Heart left ventricle (tissue), 16 donors: ENCODE data around the gene LZTS2. TPM values are rescaled to one million over a fixed set of nuclear protein-coding genes. Genes with fewer than 3 reads are reported as not detected.
A peak's percentile ranks its signal among the peaks of the same experiment; 100 is the strongest.

Experiments
- ATAC-seq, 4 donors: fragments of 200-7000 bp; cut with Tn5 transposase; one replicate each; pipeline ENCODE4 v1.9.1; 2020 to 2022; ENCODE audit warnings: moderate library complexity in 4 of 4, mild to moderate bottlenecking in 3 of 4, moderate number of reproducible peaks in 1 of 4
- DNase-seq, 5 donors: peaks; one replicate each; pipeline ENCODE4 v3.0.0-alpha.2; 2020
- H3K27ac ChIP-seq, 12 donors: fragments of 200-600 bp; sonication (generic) in 4 of 12; one replicate each; pipeline versions ENCODE4 v1.5.0 to v1.8.0; 2016 to 2022; ENCODE audit warnings: mild to moderate bottlenecking in 2 of 12
- H3K27me3 ChIP-seq, 9 donors: fragments of 200-600 bp; sonication (generic) in 2 of 9; one replicate each; pipeline versions ENCODE4 v1.5.1 to v1.8.0; 2016 to 2022; ENCODE audit warnings: mild to moderate bottlenecking in 3 of 9
- H3K36me3 ChIP-seq, 9 donors: fragments of 200-600 bp; sonication (generic) in 2 of 9; one replicate each; pipeline versions ENCODE4 v1.5.0 to v1.8.0; 2018 to 2022; ENCODE audit warnings: mild to moderate bottlenecking in 2 of 9
- H3K4me1 ChIP-seq, 12 donors: fragments of 200-600 bp; sonication (generic) in 4 of 12; one replicate each; pipeline versions ENCODE4 v1.5.0 to v1.8.0; 2016 to 2022; ENCODE audit warnings: mild to moderate bottlenecking in 3 of 12
- H3K4me3 ChIP-seq, 12 donors: fragments of 200-600 bp; sonication (generic) in 4 of 12; one replicate each; pipeline versions ENCODE4 v1.5.0 to v1.8.0; 2017 to 2022; ENCODE audit warnings: mild to moderate bottlenecking in 9 of 12, moderate library complexity in 4 of 12
- H3K9me3 ChIP-seq, 12 donors: fragments of 200-600 bp; sonication (generic) in 4 of 12; one replicate each; pipeline versions ENCODE4 v1.5.0 to v1.8.0; 2016 to 2022; ENCODE audit warnings: mild to moderate bottlenecking in 1 of 12
- CTCF ChIP-seq, 12 donors: fragments of 200-600 bp; sonication (generic) in 4 of 12; IDR thresholded peaks; one replicate each; pipeline versions ENCODE4 v1.5.0 to v1.8.0; 2018 to 2022; ENCODE audit warnings: antibody characterized with exemption in 12 of 12, mild to moderate bottlenecking in 5 of 12
- POLR2A ChIP-seq, 2 donors: fragments of 450-650 bp; IDR thresholded peaks; one replicate each; pipeline ENCODE4 v1.6.1; 2017; ENCODE audit warnings: antibody characterized with exemption in 2 of 2, mild to moderate bottlenecking in 2 of 2, moderate library complexity in 2 of 2
- WGBS, 4 donors: extraction: QIAGEN DNeasy Blood & Tissue Kit in 2 of 4; methylation state at CpG; one replicate each; pipeline versions ENCODE4 v1.1.5 to v1.1.7; 2013 to 2018; 5-methylcytosine and 5-hydroxymethylcytosine counted together
- intact Hi-C, 10 donors: fragments of 100-400 bp; cut with DNase I; formaldehyde crosslinking; loops; one replicate each; pipeline versions ENCODE4 v1.11.1 to v1.14.2; 2022
- polyA plus RNA-seq, 2 donors: library from polyadenylated mRNA; stranded (reverse); fragments of 200-250 nt; gene quantifications; one replicate each; pipeline ENCODE4 v1.2.3, GENCODE V29; 2013
- total RNA-seq, 9 donors: library from RNA; depleted of rRNA in 2 of 9; stranded (reverse); fragments of >200 nt in 2 of 9; fragmentation: NEBNext Ultra II Directional in 3 of 9; extraction: Animal tissue kit (Norgen Biotek cat#: 25700) in 3 of 9; gene quantifications; one replicate each; pipeline versions ENCODE4 v1.1.0 to v1.2.4, GENCODE V29; 2016 to 2023
- donor health status: ischemic (EF 13 %, LVEDD 7.1; RV severe dilation, severe dysfunction).
- donor health status: healthy with polysubstance abuse.
- donor health status: DM: no; HTN: yes; CAD: no.
- donor health status: DM: no; HTN: no; CAD: no.
- donor health status: ischemic (EF 25% LVEDD 6.9; RV normal size, moderate dysfunction).
- donor health status: ischemic (EF 25% LVEDD 5.7; RV mildly dilated, moderate dysfunction).
- donor health status: healthy.
- donor health status: DM: yes; HTN: yes; CAD: no.
- donor health status: ischemic (EF 35%, LVEDD 5.7; RV mildly dilated, moderate dysfunction).
- donor health status: nonischemic (EF 11% LVEDD 7.7; RV severe dilation, severe dysfunction).
- donor health status: DM: yes; HTN: yes; CAD: no.
- donor health status: PGD.
- donor health status: ischemic (EF 29% LVEDD 5.4; RV normal size, mild dysfunction).
- donor health status: nonischemic (EF 23%, LVEDD 6.1; RV moderate dilation, normal function).

The LZTS2 gene
- total and polyA plus RNA-seq, 11 donors = 33.7 to 93.0 (median 40.9) TPM

GRCh38 chr10:101031128-101031795 lies 31.7 kb downstream of the LZTS2 start, which contains the start of the genes PDZD7 and SFXN3:
Gene PDZD7, minus strand, starts transcription at chr10:101031129. Its CDS starts 910 bp downstream, at chr10:101030219.
Gene SFXN3, plus strand, starts transcription at chr10:101031234. Its CDS starts 3,461 bp downstream, at chr10:101034695.
- Histone ChIP-seq H3K4me1 (peaks cover 0 to 39% (median 20%) of the 10 kb centered on the region in 12 donors), H3K36me3 (peaks cover 0 to 19% (median 18%) of the 10 kb centered on the region in 9 donors), H3K9me3 (no peaks in the 10 kb centered on the region), H3K27me3 (no peaks in the 10 kb centered on the region), H3K27ac (peak within 1 kb of the TSS; percentile 87 to 100 (median 95)), H3K4me3 (peak within 1 kb of the TSS; percentile 57 to 94 (median 72))
- DNase-seq = peak; percentile 97 to 99 (median 98)
- intact Hi-C loops = loop anchor here in 3 of 10 donors (5.0 kb wide), 3 partner anchors 34 to 44 kb away; partner anchors contain the start of genes LZTS2 (in 1 of the 3), MRPL43 (in 1 of the 3) and TWNK (in 1 of the 3)
- TF ChIP-seq POLR2A (IDR thresholded peaks at IDR 0.05) (peak in 1 of 2 donors; percentile 71), CTCF (IDR thresholded peaks at IDR 0.05) (no peak)
- ATAC-seq = peak; percentile 87 to 91 (median 90)
- WGBS, 4 donors = 0 to 1% (median 1%) methylated on average over 31 to 38 of the region's 38 CpGs

GRCh38 chr10:101031796-101032636 lies 32.4 kb downstream of the LZTS2 start:
- DNase-seq (peak; percentile 83 to 91 (median 90)), ATAC-seq (peak; percentile 49 to 82 (median 72))
- Histone ChIP-seq H3K27ac (peak overlapping the region; percentile 87 to 100 (median 95)), H3K9me3 (no peaks in the 10 kb centered on the region), H3K4me1 (peaks cover 0 to 39% (median 20%) of the 10 kb centered on the region in 12 donors), H3K27me3 (no peaks in the 10 kb centered on the region), H3K4me3 (peak overlapping the region; percentile 57 to 94 (median 72)), H3K36me3 (peaks cover 0 to 27% (median 26%) of the 10 kb centered on the region in 9 donors)
- TF ChIP-seq POLR2A (IDR thresholded peaks at IDR 0.05) (peak in 1 of 2 donors; percentile 65), CTCF (IDR thresholded peaks at IDR 0.05) (peak in 1 of 12 donors; percentile 6)
- intact Hi-C loops = loop anchor here in 3 of 10 donors (5.0 kb wide), 3 partner anchors 35 to 45 kb away; partner anchors contain the start of genes LZTS2 (in 1 of the 3), MRPL43 (in 1 of the 3) and TWNK (in 1 of the 3)
- WGBS, 4 donors = 0 to 1% (median 1%) methylated on average over 44 to 47 of the region's 47 CpGs

- no peaks in the 10 kb centered on the region for H3K27me3 ChIP-seq
- no peaks in the 10 kb centered on the region for H3K9me3 ChIP-seq
- H3K4me1 ChIP-seq = peaks cover 0 to 39% (median 20%) of the 10 kb centered on the region in 12 donors
- H3K27ac ChIP-seq = peak overlapping the region; percentile 87 to 100 (median 95)
- intact Hi-C loops = loop anchor here in 3 of 10 donors (5.0 kb wide), 3 partner anchors 35 to 45 kb away; partner anchors contain the start of genes LZTS2 (in 1 of the 3), MRPL43 (in 1 of the 3) and TWNK (in 1 of the 3)
- WGBS, 4 donors = 8 to 22% (median 19%) methylated on average over 6 of the region's 6 CpGs
- TF ChIP-seq CTCF (IDR thresholded peaks at IDR 0.05) (no peak), POLR2A (IDR thresholded peaks at IDR 0.05) (no peak)
- H3K4me3 ChIP-seq = peak overlapping the region; percentile 57 to 94 (median 72)
- H3K36me3 ChIP-seq = peaks cover 0 to 34% (median 33%) of the 10 kb centered on the region in 9 donors
- DNase-seq (peak; percentile 70 to 78 (median 76)), ATAC-seq (peak; percentile 33 to 79 (median 78))
Observed at GRCh38 chr10:101032637-101033224, 33.1 kb downstream of the LZTS2 start.
